Brain microvascular endothelial cell (primary cell): Measurements from ENCODE around the gene TAF6.

ENCODE experiments used
- DNase-seq: peaks from one replicate; pipeline ENCODE4 v3.0.0-alpha.2; 2020
- H3K27ac ChIP-seq: fragments of 250-450 bp; sonication (Bioruptor Pico); 2 replicates; pipeline ENCODE4 v1.5.1; 2020; ENCODE audit warnings: mild to moderate bottlenecking, moderate library complexity
- H3K27me3 ChIP-seq: fragments of 250-450 bp; sonication (Bioruptor Pico); replicated peaks from 2 replicates; pipeline ENCODE4 v1.5.1; 2020; ENCODE audit warnings: mild to moderate bottlenecking
- H3K36me3 ChIP-seq: fragments of 250-450 bp; sonication (Bioruptor Pico); replicated peaks from 2 replicates; pipeline ENCODE4 v1.5.1; 2020; ENCODE audit warnings: mild to moderate bottlenecking
- H3K4me3 ChIP-seq: 2 replicates; pipeline ENCODE4 v1.5.1; 2011; ENCODE audit warnings: low read depth, mild to moderate bottlenecking, control low read depth, low read length, moderate library complexity
- in situ Hi-C: cut with HindIII; loops from 2 replicates; pipeline ENCODE4 v1.10.0; 2017; ENCODE audit warnings: low sequenced_read_pairs, low pct_ligation_motif_present
- TF ChIP-seq, protein P1 (sequence below): IDR thresholded peaks from 2 replicates; pipeline ENCODE4 v1.5.1; 2011; ENCODE audit warnings: low read depth, mild to moderate bottlenecking, moderate library complexity, low read length, control low read depth, inconsistent platforms; ENCODE audit errors: missing control alignments

Gene TAF6

DNA sequence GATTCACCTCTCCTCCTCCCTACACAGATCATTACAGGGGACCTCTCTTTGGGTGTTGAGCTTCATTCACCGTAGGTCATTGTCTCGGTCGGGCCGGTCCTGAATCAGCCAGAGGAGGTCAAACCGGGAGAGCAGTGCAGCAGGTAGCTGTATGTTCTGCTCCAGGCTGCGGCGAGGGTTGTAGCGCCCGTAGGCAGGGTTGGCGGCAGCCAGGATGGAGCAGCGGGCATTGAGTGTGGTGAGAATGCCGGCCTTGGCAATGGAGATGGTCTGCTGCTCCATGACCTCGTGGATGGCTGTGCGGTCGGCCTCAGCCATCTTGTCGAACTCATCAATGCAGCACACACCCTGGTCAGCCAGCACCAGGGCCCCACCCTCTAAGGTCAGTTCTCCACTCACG lies 23.5 kb downstream of the TAF6 start:
- peaks cover 89% of the 10 kb centered on the region for H3K36me3 ChIP-seq
- no peak overlapping the region for H3K4me3 ChIP-seq
- no peak overlapping the region for H3K27ac ChIP-seq
- no peaks in the 10 kb centered on the region for H3K27me3 ChIP-seq
- no peak for DNase-seq
- TF ChIP-seq, protein P1, sequence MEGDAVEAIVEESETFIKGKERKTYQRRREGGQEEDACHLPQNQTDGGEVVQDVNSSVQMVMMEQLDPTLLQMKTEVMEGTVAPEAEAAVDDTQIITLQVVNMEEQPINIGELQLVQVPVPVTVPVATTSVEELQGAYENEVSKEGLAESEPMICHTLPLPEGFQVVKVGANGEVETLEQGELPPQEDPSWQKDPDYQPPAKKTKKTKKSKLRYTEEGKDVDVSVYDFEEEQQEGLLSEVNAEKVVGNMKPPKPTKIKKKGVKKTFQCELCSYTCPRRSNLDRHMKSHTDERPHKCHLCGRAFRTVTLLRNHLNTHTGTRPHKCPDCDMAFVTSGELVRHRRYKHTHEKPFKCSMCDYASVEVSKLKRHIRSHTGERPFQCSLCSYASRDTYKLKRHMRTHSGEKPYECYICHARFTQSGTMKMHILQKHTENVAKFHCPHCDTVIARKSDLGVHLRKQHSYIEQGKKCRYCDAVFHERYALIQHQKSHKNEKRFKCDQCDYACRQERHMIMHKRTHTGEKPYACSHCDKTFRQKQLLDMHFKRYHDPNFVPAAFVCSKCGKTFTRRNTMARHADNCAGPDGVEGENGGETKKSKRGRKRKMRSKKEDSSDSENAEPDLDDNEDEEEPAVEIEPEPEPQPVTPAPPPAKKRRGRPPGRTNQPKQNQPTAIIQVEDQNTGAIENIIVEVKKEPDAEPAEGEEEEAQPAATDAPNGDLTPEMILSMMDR: no peak
- in situ Hi-C loops: loop anchor here (25.0 kb wide), 1 partner anchor 108 kb away; the partner anchor contains the start of gene AZGP1

DNA sequence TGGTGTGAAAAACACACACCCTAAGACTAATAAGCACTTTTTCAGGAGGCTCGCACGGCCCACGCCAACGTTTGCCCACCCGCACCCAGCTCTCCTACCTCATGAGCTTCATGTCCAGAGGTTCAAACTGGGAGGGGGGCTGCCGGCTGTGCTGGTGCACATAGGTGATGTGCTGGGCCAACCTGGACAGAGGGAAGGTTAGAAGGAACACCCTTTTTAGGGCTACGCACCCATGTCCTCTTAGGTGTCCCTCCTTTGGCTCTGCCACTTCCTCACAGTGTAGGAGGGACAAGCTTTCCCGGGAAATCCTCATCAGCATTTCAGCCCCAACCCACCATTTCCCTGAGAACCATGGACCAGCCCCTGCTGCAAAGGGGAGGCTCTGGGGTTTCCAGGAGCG lies 23.9 kb downstream of the TAF6 start:
- Histone ChIP-seq H3K27ac (no peak overlapping the region), H3K4me3 (no peak overlapping the region)
- in situ Hi-C loops: loop anchor here (25.0 kb wide), 1 partner anchor 108 kb away; the partner anchor contains the start of gene AZGP1

DNA sequence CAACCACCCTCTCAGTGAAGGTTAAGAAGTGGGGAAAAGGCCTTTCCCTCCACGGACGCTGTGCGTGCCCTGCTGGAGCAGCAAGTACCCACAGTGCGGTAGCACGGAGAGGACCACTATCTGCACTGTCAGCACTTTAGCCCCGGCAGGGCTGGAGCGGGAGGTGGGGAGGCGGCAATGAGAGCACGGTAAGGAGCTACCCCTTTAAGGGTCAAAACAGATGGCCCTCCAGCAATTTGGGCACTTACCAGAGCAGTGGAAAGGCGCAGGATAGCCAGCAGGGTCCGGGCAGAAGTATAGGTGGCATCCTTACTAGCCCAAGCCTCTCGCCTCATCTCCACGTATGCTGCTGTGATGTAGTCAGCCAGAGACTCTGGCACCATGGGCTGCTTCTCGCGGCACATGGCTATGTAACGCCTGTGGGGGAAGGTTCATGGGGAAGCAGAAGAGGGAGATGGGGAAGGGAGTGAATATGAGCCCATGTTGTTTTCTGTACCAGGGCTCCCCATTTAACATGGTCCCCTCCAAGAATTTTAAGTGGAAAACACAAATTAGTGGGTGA lies 25.2 kb downstream of the TAF6 start:
- Histone ChIP-seq H3K4me3 (no peak overlapping the region), H3K27me3 (no peaks in the 10 kb centered on the region), H3K36me3 (peaks cover 87% of the 10 kb centered on the region), H3K27ac (no peak overlapping the region)
- TF ChIP-seq, protein P1: no peak
- in situ Hi-C loops: loop anchor here (25.0 kb wide), 1 partner anchor 107 kb away; the partner anchor contains the start of gene AZGP1
- no peak for DNase-seq

More for the DNA sequence above, 23.9 kb downstream of the TAF6 start:
- Histone ChIP-seq H3K27me3 (no peaks in the 10 kb centered on the region), H3K36me3 (peaks cover 93% of the 10 kb centered on the region)
- DNase-seq: no peak
- TF ChIP-seq, protein P1: no peak

DNA sequence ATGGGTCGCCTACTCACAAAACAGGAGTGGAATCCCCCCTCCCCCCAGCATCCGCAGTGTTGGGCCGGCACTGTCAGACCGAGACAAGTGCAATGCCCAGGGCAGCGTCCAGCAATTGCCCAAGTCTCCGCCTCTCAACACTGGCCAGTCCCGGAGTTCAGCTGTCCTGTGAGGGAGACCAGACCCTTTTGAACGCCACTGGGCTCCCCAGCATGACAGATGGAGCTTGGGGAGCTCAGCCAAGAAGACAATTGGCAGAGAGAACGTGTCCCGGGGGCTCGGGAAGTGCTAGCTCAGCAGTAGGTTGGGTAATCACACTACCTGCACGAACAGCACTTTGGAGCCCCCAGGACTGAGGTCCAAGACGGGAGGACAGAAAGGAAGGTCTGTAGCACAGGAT lies 25.7 kb downstream of the TAF6 start:
- Histone ChIP-seq H3K4me3 (no peak overlapping the region), H3K27me3 (no peaks in the 10 kb centered on the region), H3K36me3 (peaks cover 82% of the 10 kb centered on the region), H3K27ac (no peak overlapping the region)
- no peak for DNase-seq
- in situ Hi-C loops: loop anchor here (25.0 kb wide), 1 partner anchor 106 kb away; the partner anchor contains the start of gene AZGP1
- TF ChIP-seq, protein P1: no peak

DNA sequence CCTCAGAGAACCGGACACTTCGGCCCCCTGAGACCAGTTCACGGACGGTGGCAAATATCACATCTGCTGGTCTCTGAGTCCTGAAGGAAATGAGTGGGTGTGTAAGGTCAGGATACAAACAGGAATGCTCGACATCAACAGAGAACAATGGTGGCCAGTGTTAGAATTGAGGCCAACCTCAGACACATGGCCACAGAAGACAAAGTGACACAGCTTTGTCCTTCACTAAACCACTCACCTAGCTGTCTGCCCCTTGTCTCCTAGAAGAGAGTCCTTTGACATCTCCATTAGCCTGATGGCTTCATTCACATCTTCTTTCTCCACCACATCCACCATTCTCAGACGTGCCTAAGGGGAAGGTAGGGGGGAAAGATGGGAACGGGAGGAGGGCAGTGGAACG lies 26.1 kb downstream of the TAF6 start:
- no peaks in the 10 kb centered on the region for H3K27me3 ChIP-seq
- no peak overlapping the region for H3K4me3 ChIP-seq
- TF ChIP-seq, protein P1: no peak
- in situ Hi-C loops: loop anchor here (25.0 kb wide), 1 partner anchor 106 kb away; the partner anchor contains the start of gene AZGP1
- no peak overlapping the region for H3K27ac ChIP-seq
- DNase-seq: no peak
- peaks cover 78% of the 10 kb centered on the region for H3K36me3 ChIP-seq
